DMS153 (cell line): ENCODE data around the gene ENGASE.
A peak's percentile ranks its signal among the peaks of the same experiment; 100 is the strongest.

ENCODE experiments used
- DNase-seq: peaks from one replicate; lab custom pipeline; 2025; lab: John Stamatoyannopoulos, UW

ENGASE gene

DNA sequence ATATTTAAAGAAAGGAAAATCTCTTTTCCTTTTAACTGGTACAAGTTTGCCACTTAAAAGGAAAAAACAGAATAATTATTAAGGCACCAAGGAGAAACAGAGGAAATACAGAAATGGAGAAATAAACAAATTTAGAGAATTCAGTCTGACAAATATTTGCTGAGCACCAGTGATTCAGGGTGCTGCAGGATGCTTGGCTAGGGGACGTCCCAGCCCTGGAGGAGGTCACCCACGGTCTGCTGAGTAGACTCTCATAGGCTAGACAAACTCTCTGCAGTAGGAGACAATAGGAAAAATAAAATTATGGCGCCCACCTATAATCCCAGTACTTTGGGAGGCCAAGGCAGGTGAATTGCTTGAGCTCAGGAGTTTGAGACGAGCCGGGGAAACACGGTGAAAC lies 34.7 kb upstream of the ENGASE start:
- no peak for DNase-seq

DNA sequence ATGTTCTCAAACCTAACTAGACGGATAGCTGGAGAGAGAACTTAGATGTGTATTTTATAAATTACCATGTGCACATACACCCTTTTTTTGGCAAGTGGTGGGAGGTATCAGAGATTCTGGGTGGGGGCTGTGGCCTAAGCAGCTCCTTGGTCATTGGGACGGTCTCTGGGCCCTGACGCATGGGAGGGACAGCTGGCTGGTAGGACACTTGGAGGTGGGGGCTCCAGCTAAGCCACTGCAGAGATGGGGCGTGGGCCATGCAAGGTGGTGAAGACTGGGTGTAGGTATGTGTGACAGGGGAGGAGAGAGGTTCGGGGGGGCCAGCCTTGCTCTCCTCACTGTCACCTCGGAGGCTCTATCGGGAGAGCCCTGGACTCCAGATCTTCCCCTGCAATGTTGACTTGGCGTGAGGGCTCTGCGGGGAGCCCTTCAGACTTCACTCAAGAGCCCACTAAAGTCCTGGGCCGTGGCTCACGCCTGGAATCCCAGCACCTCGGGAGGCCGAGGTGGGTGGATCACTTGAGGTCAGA lies 33.5 kb upstream of the ENGASE start:
- no peak for DNase-seq

- DNase-seq, result no peak
Observed at GRCh38 chr17:79041723-79042420, 32.8 kb upstream of the ENGASE start.

- no peak for DNase-seq
Observed at GRCh38 chr17:79042421-79043190, 32.0 kb upstream of the ENGASE start.

- DNase-seq, result no peak
Observed at GRCh38 chr17:79043191-79043930, 31.3 kb upstream of the ENGASE start.

DNA sequence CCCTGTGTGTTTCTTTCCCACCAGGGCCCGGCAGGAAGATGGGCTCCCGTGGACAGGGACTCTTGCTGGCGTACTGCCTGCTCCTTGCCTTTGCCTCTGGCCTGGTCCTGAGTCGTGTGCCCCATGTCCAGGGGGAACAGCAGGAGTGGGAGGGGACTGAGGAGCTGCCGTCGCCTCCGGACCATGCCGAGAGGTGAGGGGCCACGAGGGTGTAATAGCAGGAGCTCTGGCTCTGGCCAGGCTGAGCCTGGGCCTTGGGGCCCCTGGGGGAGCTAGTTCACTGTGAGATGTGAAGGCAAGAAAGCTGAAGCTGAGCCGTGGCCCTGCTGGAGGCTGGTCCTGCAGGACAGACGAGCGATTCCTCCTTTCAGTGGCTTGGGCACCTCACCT lies 30.7 kb upstream of the ENGASE start:
- DNase-seq, result no peak

- no peak for DNase-seq
Observed at GRCh38 chr17:79044462-79044861, 30.2 kb upstream of the ENGASE start.

DNA sequence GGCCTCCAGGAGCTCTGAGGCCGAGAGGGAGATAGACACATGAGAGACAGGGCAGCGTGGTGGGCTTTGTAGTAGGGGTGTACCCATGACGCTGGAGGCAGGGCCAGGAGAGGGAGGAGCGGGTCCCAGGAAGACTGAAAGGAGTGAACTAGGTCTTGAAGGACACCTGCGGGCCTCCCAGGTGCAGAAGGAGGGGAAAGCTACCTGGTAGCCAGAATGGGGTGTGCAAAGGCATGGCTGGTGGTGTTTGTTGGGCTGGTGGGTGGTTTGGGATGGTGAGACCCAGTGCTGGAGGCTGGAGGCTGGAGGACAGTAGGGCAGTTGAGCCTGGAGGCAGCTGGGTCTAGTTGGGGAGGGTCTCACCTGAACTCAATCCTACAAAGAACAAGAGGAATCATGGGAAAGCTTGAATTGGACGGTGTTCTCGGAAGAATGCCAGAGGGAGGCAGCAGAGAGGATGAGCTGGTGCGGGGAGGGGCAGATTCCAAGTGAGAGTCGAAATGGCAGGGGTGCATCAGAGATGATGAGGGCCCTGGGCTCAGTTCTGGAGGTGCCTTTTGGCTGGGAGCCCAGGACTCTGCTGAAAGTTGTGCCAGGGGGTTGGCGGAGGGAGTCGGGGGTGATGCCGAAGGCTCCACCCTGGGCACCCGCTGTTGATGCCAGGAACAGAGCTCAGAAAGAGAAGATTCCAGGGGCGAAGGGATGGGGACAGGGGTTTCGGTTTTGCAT lies 29.5 kb upstream of the ENGASE start:
- DNase-seq, result no peak

GRCh38 chr17:79045842-79046196 lies 28.8 kb upstream of the ENGASE start:
- DNase-seq, result peak; percentile 58

DNA sequence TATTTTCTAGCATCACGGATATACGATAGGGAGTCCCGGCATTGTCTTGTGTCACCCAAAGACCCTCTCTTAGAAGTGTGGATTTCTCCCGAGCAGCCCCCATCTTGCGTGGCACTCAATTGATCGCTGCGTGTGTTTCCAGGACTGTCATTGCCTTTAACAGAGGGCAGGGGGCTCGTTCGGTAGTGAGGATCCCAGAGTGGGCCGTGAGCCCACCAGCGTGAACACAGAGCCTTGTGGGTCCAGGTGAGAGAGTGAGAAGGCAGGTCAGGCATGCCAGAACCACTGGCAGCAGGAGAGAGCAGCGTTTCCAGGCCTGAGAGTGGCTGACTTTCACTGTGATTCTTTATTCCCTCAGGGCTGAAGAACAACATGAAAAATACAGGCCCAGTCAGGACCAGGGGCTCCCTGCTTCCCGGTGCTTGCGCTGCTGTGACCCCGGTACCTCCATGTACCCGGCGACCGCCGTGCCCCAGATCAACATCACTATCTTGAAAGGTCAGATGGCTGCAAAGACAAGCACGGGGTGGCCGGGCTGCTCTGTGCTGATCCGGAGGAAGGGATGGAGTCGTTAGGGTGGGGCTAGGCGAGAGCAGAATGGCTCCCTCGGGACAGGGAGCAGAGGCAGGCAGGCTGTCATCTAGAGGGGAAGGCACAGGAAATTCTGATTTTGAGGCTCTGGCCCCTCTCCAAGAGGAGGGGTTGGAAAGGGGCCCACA lies 28.3 kb upstream of the ENGASE start:
- DNase-seq, result no peak

DNA sequence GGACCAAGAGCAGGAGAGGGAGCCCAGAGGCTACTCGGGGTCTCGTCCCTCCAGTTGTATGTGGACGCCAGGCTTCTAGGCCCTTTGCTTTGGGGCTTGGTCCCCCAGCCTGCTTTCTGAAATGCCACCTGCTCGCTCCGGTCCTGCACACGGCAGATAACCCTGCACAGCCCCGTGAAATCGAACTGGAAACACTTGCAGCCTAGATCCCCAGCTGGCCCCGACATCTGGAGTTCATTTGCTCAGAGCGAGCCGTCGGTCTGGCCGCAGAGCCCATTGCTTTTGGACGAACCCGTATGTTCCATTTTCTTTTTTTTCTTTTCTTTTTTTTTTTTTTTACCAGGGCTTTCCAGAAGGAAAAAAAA lies 27.7 kb upstream of the ENGASE start:
- no peak for DNase-seq

- DNase-seq, result no peak
Observed at GRCh38 chr17:79047291-79047920, 27.2 kb upstream of the ENGASE start.

DNA sequence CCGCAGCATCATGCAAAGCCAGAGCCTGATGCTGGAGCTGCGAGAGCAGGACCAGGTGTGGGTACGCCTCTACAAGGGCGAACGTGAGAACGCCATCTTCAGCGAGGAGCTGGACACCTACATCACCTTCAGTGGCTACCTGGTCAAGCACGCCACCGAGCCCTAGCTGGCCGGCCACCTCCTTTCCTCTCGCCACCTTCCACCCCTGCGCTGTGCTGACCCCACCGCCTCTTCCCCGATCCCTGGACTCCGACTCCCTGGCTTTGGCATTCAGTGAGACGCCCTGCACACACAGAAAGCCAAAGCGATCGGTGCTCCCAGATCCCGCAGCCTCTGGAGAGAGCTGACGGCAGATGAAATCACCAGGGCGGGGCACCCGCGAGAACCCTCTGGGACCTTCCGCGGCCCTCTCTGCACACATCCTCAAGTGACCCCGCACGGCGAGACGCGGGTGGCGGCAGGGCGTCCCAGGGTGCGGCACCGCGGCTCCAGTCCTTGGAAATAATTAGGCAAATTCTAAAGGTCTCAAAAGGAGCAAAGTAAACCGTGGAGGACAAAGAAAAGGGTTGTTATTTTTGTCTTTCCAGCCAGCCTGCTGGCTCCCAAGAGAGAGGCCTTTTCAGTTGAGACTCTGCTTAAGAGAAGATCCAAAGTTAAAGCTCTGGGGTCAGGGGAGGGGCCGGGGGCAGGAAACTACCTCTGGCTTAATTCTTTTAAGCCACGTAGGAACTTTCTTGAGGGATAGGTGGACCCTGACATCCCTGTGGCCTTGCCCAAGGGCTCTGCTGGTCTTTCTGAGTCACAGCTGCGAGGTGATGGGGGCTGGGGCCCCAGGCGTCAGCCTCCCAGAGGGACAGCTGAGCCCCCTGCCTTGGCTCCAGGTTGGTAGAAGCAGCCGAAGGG lies 26.4 kb upstream of the ENGASE start:
- no peak for DNase-seq

DNA sequence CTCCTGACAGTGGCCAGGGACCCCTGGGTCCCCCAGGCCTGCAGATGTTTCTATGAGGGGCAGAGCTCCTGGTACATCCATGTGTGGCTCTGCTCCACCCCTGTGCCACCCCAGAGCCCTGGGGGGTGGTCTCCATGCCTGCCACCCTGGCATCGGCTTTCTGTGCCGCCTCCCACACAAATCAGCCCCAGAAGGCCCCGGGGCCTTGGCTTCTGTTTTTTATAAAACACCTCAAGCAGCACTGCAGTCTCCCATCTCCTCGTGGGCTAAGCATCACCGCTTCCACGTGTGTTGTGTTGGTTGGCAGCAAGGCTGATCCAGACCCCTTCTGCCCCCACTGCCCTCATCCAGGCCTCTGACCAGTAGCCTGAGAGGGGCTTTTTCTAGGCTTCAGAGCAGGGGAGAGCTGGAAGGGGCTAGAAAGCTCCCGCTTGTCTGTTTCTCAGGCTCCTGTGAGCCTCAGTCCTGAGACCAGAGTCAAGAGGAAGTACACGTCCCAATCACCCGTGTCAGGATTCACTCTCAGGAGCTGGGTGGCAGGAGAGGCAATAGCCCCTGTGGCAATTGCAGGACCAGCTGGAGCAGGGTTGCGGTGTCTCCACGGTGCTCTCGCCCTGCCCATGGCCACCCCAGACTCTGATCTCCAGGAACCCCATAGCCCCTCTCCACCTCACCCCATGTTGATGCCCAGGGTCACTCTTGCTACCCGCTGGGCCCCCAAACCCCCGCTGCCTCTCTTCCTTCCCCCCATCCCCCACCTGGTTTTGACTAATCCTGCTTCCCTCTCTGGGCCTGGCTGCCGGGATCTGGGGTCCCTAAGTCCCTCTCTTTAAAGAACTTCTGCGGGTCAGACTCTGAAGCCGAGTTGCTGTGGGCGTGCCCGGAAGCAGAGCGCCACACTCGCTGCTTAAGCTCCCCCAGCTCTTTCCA lies 25.5 kb upstream of the ENGASE start:
- no peak for DNase-seq

- DNase-seq, result no peak
Observed at GRCh38 chr17:79049821-79050220, 24.8 kb upstream of the ENGASE start.

GRCh38 chr17:79050551-79050950 lies 24.1 kb upstream of the ENGASE start:
- no peak for DNase-seq

DNA sequence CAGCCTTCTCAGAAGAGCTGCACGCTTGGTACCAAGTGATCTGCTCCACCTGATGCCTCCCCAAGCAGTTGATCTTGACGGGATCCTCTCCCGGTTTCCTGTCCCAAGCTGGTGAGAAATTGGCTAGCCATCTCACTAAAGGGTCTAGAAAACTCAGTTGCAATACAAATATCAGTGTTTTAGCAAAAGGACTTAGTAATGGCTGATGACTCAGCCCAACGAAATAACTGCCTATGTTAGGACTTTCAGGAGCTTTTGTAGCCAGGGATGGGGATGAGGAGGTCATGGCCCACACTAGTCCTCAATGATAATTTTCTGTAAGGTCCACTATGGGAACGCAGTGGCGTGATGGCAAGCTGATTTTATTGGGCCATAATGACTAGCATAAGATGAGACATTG lies 23.3 kb upstream of the ENGASE start:
- DNase-seq, result no peak

- no peak for DNase-seq
Observed at GRCh38 chr17:79052131-79052530, 22.5 kb upstream of the ENGASE start.
